Peyer's patch (tissue), 4 donors: ENCODE results near the gene YKT6.

Experiments
- POLR2A ChIP-seq, 2 donors: fragments of 450-650 bp; IDR thresholded peaks; one replicate each; pipeline ENCODE4 v1.5.1; 2017; ENCODE audit warnings: antibody characterized with exemption in 2 of 2, mild to moderate bottlenecking in 2 of 2, moderate library complexity in 2 of 2
- TF ChIP-seq, protein P1 (sequence below), 6 experiments: fragments of 450-650 bp in 4 of 6; fragments of 200-600 bp in 2 of 6; sonication (generic) in 1 of 6; IDR thresholded peaks; one replicate each; pipeline ENCODE4 v1.5.1; 2017 to 2019; ENCODE audit warnings: antibody characterized with exemption in 6 of 6, mild to moderate bottlenecking in 3 of 6, moderate library complexity in 1 of 6

- TF ChIP-seq, protein P1, sequence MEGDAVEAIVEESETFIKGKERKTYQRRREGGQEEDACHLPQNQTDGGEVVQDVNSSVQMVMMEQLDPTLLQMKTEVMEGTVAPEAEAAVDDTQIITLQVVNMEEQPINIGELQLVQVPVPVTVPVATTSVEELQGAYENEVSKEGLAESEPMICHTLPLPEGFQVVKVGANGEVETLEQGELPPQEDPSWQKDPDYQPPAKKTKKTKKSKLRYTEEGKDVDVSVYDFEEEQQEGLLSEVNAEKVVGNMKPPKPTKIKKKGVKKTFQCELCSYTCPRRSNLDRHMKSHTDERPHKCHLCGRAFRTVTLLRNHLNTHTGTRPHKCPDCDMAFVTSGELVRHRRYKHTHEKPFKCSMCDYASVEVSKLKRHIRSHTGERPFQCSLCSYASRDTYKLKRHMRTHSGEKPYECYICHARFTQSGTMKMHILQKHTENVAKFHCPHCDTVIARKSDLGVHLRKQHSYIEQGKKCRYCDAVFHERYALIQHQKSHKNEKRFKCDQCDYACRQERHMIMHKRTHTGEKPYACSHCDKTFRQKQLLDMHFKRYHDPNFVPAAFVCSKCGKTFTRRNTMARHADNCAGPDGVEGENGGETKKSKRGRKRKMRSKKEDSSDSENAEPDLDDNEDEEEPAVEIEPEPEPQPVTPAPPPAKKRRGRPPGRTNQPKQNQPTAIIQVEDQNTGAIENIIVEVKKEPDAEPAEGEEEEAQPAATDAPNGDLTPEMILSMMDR (IDR thresholded peaks at IDR 0.05): peak; percentile 36 to 51 (median 49)
- TF ChIP-seq POLR2A (IDR thresholded peaks at IDR 0.05): no peak
Observed at GRCh38 chr7:44196450-44196872, 4.3 kb upstream of the YKT6 start.
